ENCODE results near the gene STARD13.

DNA sequence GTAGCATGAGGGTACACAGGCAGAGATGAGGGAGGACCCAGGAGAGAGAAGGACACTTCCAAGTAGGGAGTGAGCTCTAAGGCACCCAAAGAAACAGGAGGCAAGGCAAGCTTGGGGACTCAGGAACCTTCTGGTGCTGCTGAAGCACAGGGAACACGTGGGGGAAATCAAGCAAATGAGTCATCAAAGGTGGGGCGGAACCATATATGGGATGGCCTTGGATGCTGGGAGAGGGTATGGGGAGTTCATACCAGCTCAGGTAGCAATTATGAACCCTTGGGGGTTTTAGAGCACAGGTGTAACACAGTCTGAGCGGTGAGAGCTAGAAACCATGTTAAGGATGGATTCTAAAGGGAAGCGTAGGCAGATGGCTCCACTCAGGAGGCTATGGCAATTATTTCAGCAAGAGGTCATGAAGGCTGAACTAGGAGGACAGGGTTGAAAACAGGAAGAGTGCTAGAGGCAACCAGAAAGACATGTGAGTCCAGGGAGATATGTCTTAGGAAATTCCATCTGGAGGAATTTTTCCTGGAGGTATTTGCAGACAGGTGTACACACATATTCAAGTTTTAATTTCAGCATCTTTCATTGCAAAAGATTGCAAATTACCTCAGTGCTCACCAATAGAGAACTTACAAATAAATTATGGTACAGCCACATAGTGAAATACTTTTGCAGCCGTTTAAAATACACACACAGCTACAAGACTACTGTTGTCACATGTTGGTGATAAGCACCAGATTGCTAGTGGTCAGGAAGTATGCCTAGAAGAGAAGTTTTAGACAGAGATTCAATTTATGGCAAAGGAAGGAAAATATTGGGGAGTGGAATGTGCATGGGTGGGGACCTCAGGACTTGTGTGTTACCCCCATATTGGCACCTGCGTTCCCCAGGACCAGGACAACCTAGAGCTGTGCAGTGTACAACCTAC, 77.0 kb downstream of the STARD13 start:
- TF ChIP-seq CTCF (conservative IDR thresholded peaks at IDR 0.05; ENCODE audit: low read depth, low read length) (no peak), EZH2 (IDR thresholded peaks at IDR 0.05; ENCODE audit: low read length, unreplicated experiment) (no peak)
